ENCODE results near the gene NDUFV2. TPM values are rescaled to one million over a fixed set of nuclear protein-coding genes. Genes with fewer than 3 reads are reported as not detected.

The NDUFV2 gene
- total RNA-seq, 2 experiments from 2014 or later, result 230 to 231 TPM

- TF ChIP-seq CTCF (IDR thresholded peaks at IDR 0.05), result no peak
- DNase-seq (no peak), ATAC-seq (ENCODE audit: poor library complexity) (no peak)
- peaks cover 2 to 11% of the 10 kb centered on the region in 2 experiments for H3K9me3 ChIP-seq (ENCODE audit: control insufficient read depth in 1 of 2, insufficient read depth in 1 of 2, low read length in 2 of 2)
- no peaks in the 10 kb centered on the region for H3K4me1 ChIP-seq (ENCODE audit: insufficient read depth, low read length)
- no peaks in the 10 kb centered on the region for H3K4me1 Mint-ChIP-seq (ENCODE audit: low read depth)
- POLR2A ChIA-PET, result no interaction called here
- H3K4me3 Mint-ChIP-seq, result no peak overlapping the region
- CTCF ChIA-PET, result no interaction called here
- H3K27ac ChIP-seq (ENCODE audit: low read depth in 1 of 2, low read length in 2 of 2), result no peak overlapping the region
- H3K4me3 ChIP-seq (ENCODE audit: low read length), result no peak overlapping the region
- no peaks in the 10 kb centered on the region for H3K27me3 Mint-ChIP-seq
- H3K36me3 ChIP-seq (ENCODE audit: insufficient read depth, low read length), result no peaks in the 10 kb centered on the region
- intact Hi-C loops (cut with DNase I, micrococcal nuclease), result no loop called here
- no peaks in the 10 kb centered on the region for H3K36me3 Mint-ChIP-seq (ENCODE audit: low read depth)
- H3K27ac Mint-ChIP-seq, result no peak overlapping the region
- no peaks in the 10 kb centered on the region for H3K27me3 ChIP-seq (ENCODE audit: control insufficient read depth in 1 of 2, insufficient read depth in 2 of 2, low read length in 2 of 2)
- peaks cover 4% of the 10 kb centered on the region for H3K9me3 Mint-ChIP-seq
Measured at GRCh38 chr18:9055626-9056025, 46.9 kb upstream of the NDUFV2 start.

- Histone ChIP-seq H3K36me3 (ENCODE audit: insufficient read depth, low read length) (no peaks in the 10 kb centered on the region), H3K4me1 (ENCODE audit: insufficient read depth, low read length) (no peaks in the 10 kb centered on the region), H3K27ac (ENCODE audit: low read depth in 1 of 2, low read length in 2 of 2) (no peak overlapping the region), H3K9me3 (ENCODE audit: control insufficient read depth in 1 of 2, insufficient read depth in 1 of 2, low read length in 2 of 2) (no peaks in the 10 kb centered on the region), H3K27me3 (ENCODE audit: control insufficient read depth in 1 of 2, insufficient read depth in 2 of 2, low read length in 2 of 2) (no peaks in the 10 kb centered on the region), H3K4me3 (ENCODE audit: low read length) (no peak overlapping the region)
- ATAC-seq (ENCODE audit: poor library complexity) (no peak), DNase-seq (no peak)
- no peaks in the 10 kb centered on the region for H3K36me3 Mint-ChIP-seq (ENCODE audit: low read depth)
- intact Hi-C loops (cut with DNase I, micrococcal nuclease), result no loop called here
- H3K4me3 Mint-ChIP-seq, result no peak overlapping the region
- no peak overlapping the region for H3K27ac Mint-ChIP-seq
- H3K27me3 Mint-ChIP-seq, result peaks cover 4% of the 10 kb centered on the region
- CTCF ChIA-PET, result no interaction called here
- no peak for TF ChIP-seq CTCF (IDR thresholded peaks at IDR 0.05)
- no peaks in the 10 kb centered on the region for H3K4me1 Mint-ChIP-seq (ENCODE audit: low read depth)
- H3K9me3 Mint-ChIP-seq, result no peaks in the 10 kb centered on the region
- POLR2A ChIA-PET, result no interaction called here
Measured at GRCh38 chr18:9057646-9058045, 44.9 kb upstream of the NDUFV2 start.

GRCh38 chr18:9058406-9058805 lies 44.1 kb upstream of the NDUFV2 start:
- ATAC-seq (ENCODE audit: poor library complexity) (no peak), DNase-seq (no peak)
- Histone ChIP-seq H3K4me3 (ENCODE audit: low read length) (no peak overlapping the region), H3K27me3 (ENCODE audit: control insufficient read depth in 1 of 2, insufficient read depth in 2 of 2, low read length in 2 of 2) (no peaks in the 10 kb centered on the region), H3K27ac (ENCODE audit: low read depth in 1 of 2, low read length in 2 of 2) (no peak overlapping the region), H3K36me3 (ENCODE audit: insufficient read depth, low read length) (no peaks in the 10 kb centered on the region), H3K4me1 (ENCODE audit: insufficient read depth, low read length) (no peaks in the 10 kb centered on the region), H3K9me3 (ENCODE audit: control insufficient read depth in 1 of 2, insufficient read depth in 1 of 2, low read length in 2 of 2) (no peaks in the 10 kb centered on the region)
- no peak overlapping the region for H3K27ac Mint-ChIP-seq
- no peaks in the 10 kb centered on the region for H3K36me3 Mint-ChIP-seq (ENCODE audit: low read depth)
- TF ChIP-seq CTCF (IDR thresholded peaks at IDR 0.05), result no peak
- H3K4me3 Mint-ChIP-seq, result no peak overlapping the region
- CTCF ChIA-PET, result no interaction called here
- POLR2A ChIA-PET, result no interaction called here
- no peaks in the 10 kb centered on the region for H3K4me1 Mint-ChIP-seq (ENCODE audit: low read depth)
- peaks cover 4% of the 10 kb centered on the region for H3K27me3 Mint-ChIP-seq
- no peaks in the 10 kb centered on the region for H3K9me3 Mint-ChIP-seq
- intact Hi-C loops (cut with DNase I, micrococcal nuclease), result no loop called here
